HG03439 (cell line): ENCODE measurements around the gene HS3ST5.
"Not testable (repeated sequence)": the region's sequence is repeated elsewhere in the genome, so short reads cannot be mapped to it uniquely, and the experiment has no call there.

Experiments
- ATAC-seq: cut with Tn5 transposase; IDR thresholded peaks from one replicate; pipeline ENCODE4 v1.9.1; 2021; ENCODE audit warnings: mild to moderate bottlenecking, moderate library complexity; ENCODE audit not compliant: unreplicated experiment

Gene HS3ST5

GRCh38 chr6:114100215-114100994 is 242.4 kb downstream of the HS3ST5 start:
- no peak for ATAC-seq

- no peak for ATAC-seq
Observed at GRCh38 chr6:114096561-114097172, 246.2 kb downstream of the HS3ST5 start.

GRCh38 chr6:114092943-114093342 is 249.9 kb downstream of the HS3ST5 start:
- no peak for ATAC-seq

- no peak for ATAC-seq
Observed at GRCh38 chr6:114090626-114091025, 252.2 kb downstream of the HS3ST5 start.

GRCh38 chr6:114087496-114087895 is 255.3 kb downstream of the HS3ST5 start:
- ATAC-seq = no peak

- ATAC-seq = no peak
Observed at GRCh38 chr6:114085211-114085610, 257.6 kb downstream of the HS3ST5 start.

GRCh38 chr6:114084327-114084890 is 258.4 kb downstream of the HS3ST5 start:
- ATAC-seq = no peak

- ATAC-seq = no peak
Observed at GRCh38 chr6:114083251-114083650, 259.6 kb downstream of the HS3ST5 start.

- no peak for ATAC-seq
Observed at GRCh38 chr6:114081730-114082129, 261.1 kb downstream of the HS3ST5 start.

- ATAC-seq = no peak
Observed at GRCh38 chr6:114080891-114081510, 261.8 kb downstream of the HS3ST5 start.

- not testable (repeated sequence) for ATAC-seq
Observed at GRCh38 chr6:114080410-114080809, 262.4 kb downstream of the HS3ST5 start.

GRCh38 chr6:114075777-114076176 is 267.0 kb downstream of the HS3ST5 start:
- ATAC-seq = no peak

GRCh38 chr6:114075300-114075699 is 267.5 kb downstream of the HS3ST5 start:
- no peak for ATAC-seq

GRCh38 chr6:114068771-114069170 is 274.1 kb downstream of the HS3ST5 start:
- no peak for ATAC-seq

GRCh38 chr6:114068116-114068515 is 274.7 kb downstream of the HS3ST5 start:
- ATAC-seq = no peak

- no peak for ATAC-seq
Observed at GRCh38 chr6:114064862-114065261, 278.0 kb downstream of the HS3ST5 start.

- ATAC-seq = no peak
Observed at GRCh38 chr6:114063956-114064355, 278.9 kb downstream of the HS3ST5 start.

- no peak for ATAC-seq
Observed at GRCh38 chr6:114062199-114062598, 280.6 kb downstream of the HS3ST5 start.

GRCh38 chr6:114061741-114062140 is 281.1 kb downstream of the HS3ST5 start:
- no peak for ATAC-seq

- ATAC-seq = no peak
Observed at GRCh38 chr6:114061116-114061515, 281.7 kb downstream of the HS3ST5 start.

- no peak for ATAC-seq
Observed at GRCh38 chr6:114058435-114058834, 284.4 kb downstream of the HS3ST5 start.

GRCh38 chr6:114055763-114056162 is 287.1 kb downstream of the HS3ST5 start:
- no peak for ATAC-seq
